ENCODE data around the gene INTU. TPM values are rescaled to one million over a fixed set of nuclear protein-coding genes. Genes with fewer than 3 reads are reported as not detected.
"Not testable (repeated sequence)": the region's sequence is repeated elsewhere in the genome, so short reads cannot be mapped to it uniquely, and the experiment has no call there.

The INTU gene
- total RNA-seq = under 1 TPM; 0.13 to 0.38 TPM
- not detected for polyA plus RNA-seq

DNA sequence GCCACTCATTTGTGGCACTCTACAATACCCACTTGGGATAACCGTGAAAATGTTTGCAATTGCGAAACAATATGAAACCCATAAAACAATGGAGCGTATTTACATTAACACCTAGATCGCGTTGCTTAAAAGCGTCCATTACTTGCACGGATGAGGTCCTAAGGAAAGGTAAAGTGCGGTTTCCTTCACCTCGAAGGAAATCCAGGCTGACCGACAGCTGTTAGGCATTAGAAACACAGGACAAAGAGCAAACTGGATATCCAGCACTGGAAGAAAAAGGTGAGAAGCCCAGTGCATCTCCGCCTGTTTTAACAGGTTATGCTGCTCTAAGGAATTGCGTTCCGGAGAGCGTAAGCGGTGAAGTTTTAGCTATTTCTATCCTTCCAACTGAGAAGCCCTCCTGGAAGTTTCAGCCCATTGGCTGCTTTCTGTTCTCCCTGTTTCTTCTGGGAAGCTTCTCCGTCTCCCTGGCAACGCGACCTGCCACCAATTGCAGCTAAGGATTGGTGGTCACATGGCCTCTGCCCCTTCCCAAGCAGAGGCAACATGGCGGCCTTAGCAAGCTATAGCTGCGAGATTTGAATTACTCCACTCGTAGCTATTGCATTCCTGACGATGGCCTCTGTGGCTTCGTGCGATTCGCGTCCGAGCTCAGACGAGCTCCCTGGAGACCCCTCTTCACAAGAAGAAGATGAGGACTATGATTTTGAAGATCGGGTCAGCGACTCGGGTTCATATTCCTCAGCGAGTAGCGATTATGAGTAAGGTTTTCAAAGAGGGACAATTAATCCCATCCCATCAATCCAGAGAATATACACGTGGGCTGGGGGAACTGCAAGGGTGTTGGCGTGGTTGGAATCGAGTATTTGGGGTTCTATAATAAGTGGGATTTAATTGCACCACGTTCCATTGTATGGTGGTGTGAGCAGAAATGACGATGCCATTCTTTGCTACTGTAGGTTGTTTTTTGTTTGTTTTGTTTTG, at the start of gene INTU:
TSS of gene INTU (plus strand) at position 538 of the 984 bp plus-strand sequence. CDS start at position 616, 78 bp downstream.
- no peaks in the 10 kb centered on the region for H3K4me1 ChIP-seq (ENCODE audit: insufficient read depth, low read length)
- CTCF ChIA-PET = no interaction called here
- no peak within 1 kb of the TSS for H3K27ac ChIP-seq (ENCODE audit: low read depth, low read length)
- POLR2A ChIA-PET = no interaction called here
- peaks cover 23 to 64% of the 10 kb centered on the region in 2 donors for H3K27me3 Mint-ChIP-seq
- peak in 1 of 5 donors; percentile 4 for DNase-seq
- peak within 1 kb of the TSS; percentile 12 for H3K4me3 ChIP-seq (ENCODE audit: low read length)
- H3K4me3 Mint-ChIP-seq = peak within 1 kb of the TSS; percentile 41 to 82 (median 74)
- no peaks in the 10 kb centered on the region for H3K36me3 ChIP-seq (ENCODE audit: insufficient read depth, low read length)
- no peaks in the 10 kb centered on the region for H3K9me3 ChIP-seq (ENCODE audit: low read length)
- H3K4me1 Mint-ChIP-seq = peaks cover 8 to 16% (median 13%) of the 10 kb centered on the region in 3 donors
- peaks cover 11% of the 10 kb centered on the region for H3K27me3 ChIP-seq (ENCODE audit: insufficient read depth, low read length, poor library complexity, severe bottlenecking)
- peaks cover 0 to 3% (median 0%) of the 10 kb centered on the region in 3 donors for H3K36me3 Mint-ChIP-seq
- peak within 1 kb of the TSS in 1 of 8 donors; percentile 54 for H3K27ac Mint-ChIP-seq
- peaks cover 0 to 6% (median 3%) of the 10 kb centered on the region in 5 donors for H3K9me3 Mint-ChIP-seq

DNA sequence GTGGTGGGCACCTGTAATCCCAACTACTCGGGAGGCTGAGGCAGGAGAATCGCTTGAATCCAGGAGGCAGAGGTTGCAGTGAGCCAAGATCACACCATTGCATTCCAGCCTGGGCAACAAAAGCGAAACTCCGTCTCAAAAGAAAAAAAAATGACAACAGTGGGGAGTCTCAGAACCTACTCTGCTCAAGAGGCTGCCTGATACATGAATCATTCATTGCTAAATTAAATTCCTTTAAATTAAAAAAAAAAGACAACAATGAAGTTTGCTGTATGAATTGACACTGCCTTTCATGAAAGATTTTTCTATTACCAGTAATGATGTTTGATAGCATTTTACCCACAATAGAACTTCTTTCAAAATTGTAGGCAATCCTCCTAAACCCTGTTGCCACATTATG, 46.3 kb upstream of the INTU start:
- CTCF ChIA-PET; H3K27me3 ChIP-seq (ENCODE audit: insufficient read depth, low read length, poor library complexity, severe bottlenecking); H3K27ac ChIP-seq (ENCODE audit: low read depth, low read length); POLR2A ChIA-PET; H3K27ac Mint-ChIP-seq; H3K36me3 ChIP-seq (ENCODE audit: insufficient read depth, low read length); H3K36me3 Mint-ChIP-seq; H3K4me3 Mint-ChIP-seq; H3K4me3 ChIP-seq (ENCODE audit: low read length); H3K4me1 Mint-ChIP-seq; H3K4me1 ChIP-seq (ENCODE audit: insufficient read depth, low read length); H3K9me3 Mint-ChIP-seq; H3K9me3 ChIP-seq (ENCODE audit: low read length); DNase-seq: not testable (repeated sequence)
- peaks cover 0 to 11% of the 10 kb centered on the region in 2 donors for H3K27me3 Mint-ChIP-seq

DNA sequence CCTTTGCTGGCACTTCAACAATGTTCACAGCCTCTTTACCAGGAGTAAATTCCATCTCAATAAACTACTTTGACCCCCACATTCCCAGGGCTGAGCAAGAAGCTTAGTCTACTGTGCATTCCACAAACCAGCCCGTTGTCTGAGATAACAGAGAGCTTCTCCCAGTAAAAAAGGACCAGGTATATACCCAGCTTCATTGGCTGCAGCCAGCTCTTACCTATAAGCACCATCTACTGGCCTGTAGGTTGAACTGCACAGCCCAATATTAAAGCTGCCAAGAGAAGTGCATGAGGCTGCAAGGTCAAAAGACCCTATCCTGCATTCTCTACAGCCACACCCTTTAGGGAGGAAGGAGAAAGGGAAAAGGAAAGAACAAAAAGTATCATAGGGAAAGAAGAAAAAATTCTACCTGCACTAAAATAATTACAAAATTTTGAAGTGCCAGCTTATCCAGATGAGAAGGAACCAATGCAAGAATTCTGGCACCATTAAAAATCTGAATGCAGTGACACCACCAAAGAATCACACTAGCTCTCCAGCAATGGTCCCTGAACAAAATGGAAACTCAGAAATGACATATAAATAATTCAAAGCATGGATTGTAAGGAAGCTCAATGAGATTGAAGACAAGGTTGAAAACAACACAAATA, 45.7 kb upstream of the INTU start:
- Histone ChIP-seq H3K4me3 (ENCODE audit: low read length) (no peak overlapping the region), H3K27ac (ENCODE audit: low read depth, low read length) (no peak overlapping the region), H3K9me3 (ENCODE audit: low read length) (no peaks in the 10 kb centered on the region), H3K4me1 (ENCODE audit: insufficient read depth, low read length) (no peaks in the 10 kb centered on the region), H3K36me3 (ENCODE audit: insufficient read depth, low read length) (no peaks in the 10 kb centered on the region), H3K27me3 (ENCODE audit: insufficient read depth, low read length, poor library complexity, severe bottlenecking) (no peaks in the 10 kb centered on the region)
- ChIA-PET POLR2A (no interaction called here), CTCF (no interaction called here)
- no peak overlapping the region for H3K27ac Mint-ChIP-seq
- H3K36me3 Mint-ChIP-seq = no peaks in the 10 kb centered on the region
- no peaks in the 10 kb centered on the region for H3K4me1 Mint-ChIP-seq
- peaks cover 0 to 4% (median 2%) of the 10 kb centered on the region in 5 donors for H3K9me3 Mint-ChIP-seq
- H3K27me3 Mint-ChIP-seq = peaks cover 0 to 11% of the 10 kb centered on the region in 2 donors
- H3K4me3 Mint-ChIP-seq = no peak overlapping the region
- DNase-seq = no peak

DNA sequence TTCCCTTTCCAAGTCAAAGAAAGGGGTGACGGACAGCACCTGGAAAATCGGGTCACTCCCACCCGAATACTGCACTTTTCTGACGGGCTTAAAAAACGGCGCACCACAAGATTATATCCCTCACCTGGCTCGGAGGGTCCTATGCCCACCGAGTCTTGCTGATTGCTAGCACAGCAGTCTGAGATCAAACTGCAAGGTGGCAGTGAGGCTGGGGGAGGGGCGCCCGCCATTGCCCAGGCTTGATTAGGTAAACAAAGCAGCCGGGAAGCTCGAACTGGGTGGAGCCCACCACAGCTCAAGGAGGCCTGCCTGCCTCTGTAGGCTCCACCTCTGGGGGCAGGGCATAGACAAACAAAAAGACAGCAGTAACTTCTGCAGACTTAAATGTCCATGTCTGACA, 43.6 kb upstream of the INTU start:
- POLR2A ChIA-PET; CTCF ChIA-PET; H3K9me3 Mint-ChIP-seq; H3K9me3 ChIP-seq (ENCODE audit: low read length); H3K4me1 ChIP-seq (ENCODE audit: insufficient read depth, low read length); H3K4me3 ChIP-seq (ENCODE audit: low read length); H3K36me3 ChIP-seq (ENCODE audit: insufficient read depth, low read length); H3K27me3 ChIP-seq (ENCODE audit: insufficient read depth, low read length, poor library complexity, severe bottlenecking); H3K36me3 Mint-ChIP-seq; H3K4me3 Mint-ChIP-seq; H3K27ac ChIP-seq (ENCODE audit: low read depth, low read length); H3K27ac Mint-ChIP-seq; H3K4me1 Mint-ChIP-seq; DNase-seq: not testable (repeated sequence)
- peaks cover 0 to 11% of the 10 kb centered on the region in 2 donors for H3K27me3 Mint-ChIP-seq

DNA sequence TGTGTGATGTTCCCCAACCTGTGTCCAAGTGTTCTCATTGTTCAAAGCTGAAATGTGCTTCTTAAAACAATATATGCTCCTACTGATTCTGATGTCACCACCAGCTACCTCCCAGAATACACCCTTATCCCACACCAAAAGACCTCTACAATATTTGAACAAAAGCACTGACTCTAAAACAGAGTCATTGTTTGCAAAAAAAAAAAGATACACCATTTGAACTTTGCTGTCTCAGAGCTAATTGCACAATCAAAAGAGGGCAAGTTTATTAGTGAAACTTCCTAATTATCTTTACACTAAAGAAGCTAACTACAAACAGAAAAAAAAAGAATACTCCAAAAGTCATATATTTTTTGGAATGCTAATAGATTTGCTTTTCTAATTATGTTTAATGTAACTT, 34.1 kb upstream of the INTU start:
- ChIA-PET POLR2A (no interaction called here), CTCF (no interaction called here)
- no peak for DNase-seq
- no peak overlapping the region for H3K4me3 Mint-ChIP-seq
- Histone ChIP-seq H3K4me1 (ENCODE audit: insufficient read depth, low read length) (no peaks in the 10 kb centered on the region), H3K27ac (ENCODE audit: low read depth, low read length) (no peak overlapping the region), H3K9me3 (ENCODE audit: low read length) (no peaks in the 10 kb centered on the region), H3K4me3 (ENCODE audit: low read length) (no peak overlapping the region), H3K36me3 (ENCODE audit: insufficient read depth, low read length) (no peaks in the 10 kb centered on the region), H3K27me3 (ENCODE audit: insufficient read depth, low read length, poor library complexity, severe bottlenecking) (no peaks in the 10 kb centered on the region)
- no peaks in the 10 kb centered on the region for H3K36me3 Mint-ChIP-seq
- peaks cover 0 to 5% of the 10 kb centered on the region in 2 donors for H3K27me3 Mint-ChIP-seq
- H3K27ac Mint-ChIP-seq = no peak overlapping the region
- H3K9me3 Mint-ChIP-seq = peaks cover 0 to 8% (median 0%) of the 10 kb centered on the region in 5 donors
- no peaks in the 10 kb centered on the region for H3K4me1 Mint-ChIP-seq

DNA sequence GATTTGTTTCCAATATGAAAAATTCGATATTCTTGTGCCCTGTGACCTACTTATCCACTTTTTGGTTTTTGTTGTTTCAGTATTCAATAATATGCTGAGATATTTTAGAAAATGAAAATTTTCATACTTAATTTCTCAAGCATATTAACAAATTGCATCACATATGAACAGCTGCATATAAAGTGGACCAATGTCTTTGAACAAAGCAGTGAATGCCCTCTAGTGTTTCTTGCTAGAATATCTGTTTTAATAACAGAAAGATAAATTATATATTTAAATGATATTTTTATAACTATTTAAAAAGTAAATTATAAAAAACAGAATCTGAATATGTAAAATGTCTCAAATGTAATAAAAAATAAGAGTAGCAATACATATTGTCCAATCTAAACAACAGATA, 31.7 kb upstream of the INTU start:
- H3K4me3 Mint-ChIP-seq = no peak overlapping the region
- H3K4me1 ChIP-seq (ENCODE audit: insufficient read depth, low read length) = no peaks in the 10 kb centered on the region
- H3K36me3 ChIP-seq (ENCODE audit: insufficient read depth, low read length) = no peaks in the 10 kb centered on the region
- H3K9me3 Mint-ChIP-seq = peaks cover 0 to 3% (median 0%) of the 10 kb centered on the region in 5 donors
- no peak overlapping the region for H3K27ac ChIP-seq (ENCODE audit: low read depth, low read length)
- CTCF ChIA-PET = no interaction called here
- no peaks in the 10 kb centered on the region for H3K4me1 Mint-ChIP-seq
- no peaks in the 10 kb centered on the region for H3K36me3 Mint-ChIP-seq
- H3K9me3 ChIP-seq (ENCODE audit: low read length) = no peaks in the 10 kb centered on the region
- H3K27me3 ChIP-seq (ENCODE audit: insufficient read depth, low read length, poor library complexity, severe bottlenecking) = no peaks in the 10 kb centered on the region
- POLR2A ChIA-PET = no interaction called here
- H3K4me3 ChIP-seq (ENCODE audit: low read length) = no peak overlapping the region
- peaks cover 0 to 11% of the 10 kb centered on the region in 2 donors for H3K27me3 Mint-ChIP-seq
- no peak for DNase-seq
- H3K27ac Mint-ChIP-seq = no peak overlapping the region

DNA sequence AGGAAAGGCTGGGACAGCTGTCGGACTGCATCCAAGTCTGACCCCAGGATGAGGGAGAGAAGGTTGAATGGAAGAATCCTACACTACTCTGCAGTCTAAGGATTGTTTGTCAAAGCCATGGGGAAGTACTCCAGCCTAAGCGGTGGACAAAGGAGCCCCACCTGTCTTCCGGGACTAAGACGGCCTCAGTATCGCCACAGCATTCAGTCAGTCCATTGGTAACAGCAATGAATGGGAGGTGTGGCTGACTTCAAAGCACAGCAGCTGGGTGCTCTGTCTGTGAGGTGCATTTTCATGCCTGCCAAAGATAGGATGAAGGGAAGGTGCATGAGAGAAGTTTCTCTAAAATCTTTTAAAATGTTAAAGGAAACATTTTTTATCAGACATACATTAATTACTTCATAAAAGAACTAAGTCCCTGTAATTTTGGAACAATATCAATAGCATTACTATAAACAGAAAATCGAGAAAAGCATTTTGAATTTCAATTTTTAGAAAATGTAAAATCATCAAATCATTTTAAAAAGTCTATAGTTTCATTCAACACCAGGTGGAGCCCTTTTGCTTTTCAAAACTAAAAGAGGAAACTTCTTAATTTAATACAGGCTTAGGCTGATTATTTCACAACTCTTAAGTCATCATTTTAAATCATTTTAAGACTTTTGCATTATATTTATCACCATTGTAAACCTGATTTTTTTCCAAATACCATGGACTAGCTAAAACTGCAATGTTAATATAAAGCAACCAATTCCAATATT, 27.6 kb upstream of the INTU start:
- no peaks in the 10 kb centered on the region for H3K9me3 ChIP-seq (ENCODE audit: low read length)
- CTCF ChIA-PET = no interaction called here
- no peaks in the 10 kb centered on the region for H3K27me3 ChIP-seq (ENCODE audit: insufficient read depth, low read length, poor library complexity, severe bottlenecking)
- no peaks in the 10 kb centered on the region for H3K36me3 ChIP-seq (ENCODE audit: insufficient read depth, low read length)
- H3K4me3 ChIP-seq (ENCODE audit: low read length) = no peak overlapping the region
- H3K36me3 Mint-ChIP-seq = no peaks in the 10 kb centered on the region
- no peaks in the 10 kb centered on the region for H3K9me3 Mint-ChIP-seq
- H3K27ac ChIP-seq (ENCODE audit: low read depth, low read length) = no peak overlapping the region
- H3K4me1 ChIP-seq (ENCODE audit: insufficient read depth, low read length) = no peaks in the 10 kb centered on the region
- H3K4me1 Mint-ChIP-seq = no peaks in the 10 kb centered on the region
- POLR2A ChIA-PET = no interaction called here
- DNase-seq = no peak
- H3K27me3 Mint-ChIP-seq = peaks cover 0 to 11% of the 10 kb centered on the region in 2 donors
- no peak overlapping the region for H3K27ac Mint-ChIP-seq
- H3K4me3 Mint-ChIP-seq = no peak overlapping the region

DNA sequence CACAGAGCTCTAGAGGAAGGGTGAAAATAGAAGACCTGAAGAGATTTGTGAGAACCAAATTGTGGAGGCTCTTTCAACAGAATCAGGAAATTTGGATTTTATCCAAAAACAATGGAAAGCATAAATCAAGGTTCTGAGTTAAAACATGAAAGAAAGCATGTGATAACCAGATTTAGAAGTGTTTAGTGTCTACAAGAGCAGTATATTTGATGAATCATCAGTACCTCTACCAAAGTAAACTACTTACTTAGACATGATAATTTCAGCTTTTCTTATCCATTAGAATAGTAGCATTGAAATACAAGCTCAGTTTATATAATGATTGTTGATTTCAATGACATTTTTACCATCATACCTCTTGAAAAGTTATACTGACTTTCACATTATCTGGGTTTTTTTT, 25.9 kb upstream of the INTU start:
- no peaks in the 10 kb centered on the region for H3K27me3 ChIP-seq (ENCODE audit: insufficient read depth, low read length, poor library complexity, severe bottlenecking)
- H3K36me3 Mint-ChIP-seq = no peaks in the 10 kb centered on the region
- ChIA-PET POLR2A (no interaction called here), CTCF (no interaction called here)
- no peak overlapping the region for H3K27ac ChIP-seq (ENCODE audit: low read depth, low read length)
- peaks cover 0 to 9% of the 10 kb centered on the region in 2 donors for H3K27me3 Mint-ChIP-seq
- H3K4me3 Mint-ChIP-seq = no peak overlapping the region
- H3K9me3 Mint-ChIP-seq = no peaks in the 10 kb centered on the region
- no peaks in the 10 kb centered on the region for H3K4me1 ChIP-seq (ENCODE audit: insufficient read depth, low read length)
- H3K9me3 ChIP-seq (ENCODE audit: low read length) = no peaks in the 10 kb centered on the region
- H3K27ac Mint-ChIP-seq = no peak overlapping the region
- no peak for DNase-seq
- H3K36me3 ChIP-seq (ENCODE audit: insufficient read depth, low read length) = no peaks in the 10 kb centered on the region
- H3K4me3 ChIP-seq (ENCODE audit: low read length) = no peak overlapping the region
- no peaks in the 10 kb centered on the region for H3K4me1 Mint-ChIP-seq
